HepG2 (cell line): ENCODE measurements around the gene LINGO1. TPM values are rescaled to one million over a fixed set of nuclear protein-coding genes. Genes with fewer than 3 reads are reported as not detected.

Experiments
- ATAC-seq: fragments of 200-7000 bp; cut with Tn5 transposase; 3 replicates; pipeline ENCODE4 v1.9.1; 2020; ENCODE audit warnings: mild to moderate bottlenecking, moderate library complexity
- BruUV-seq: library from RNA; stranded (reverse); fragments of 400-500 nt; replicated peaks from 2 replicates; lab custom pipeline; 2021; lab: Mats Ljungman, UMichigan
- CTCF ChIA-PET: fragments of 300-600 bp; formaldehyde crosslinking; extraction: SDS; loops from one replicate; lab custom pipeline; 2021; ENCODE audit warnings: low total read pairs, inconsistent platforms, low intra/inter-chr PET ratio; lab: Yijun Ruan, JAX
- POLR2A ChIA-PET: fragments of 350-600 bp; sonication (Branson Sonifier 250); formaldehyde crosslinking; loops from one replicate; lab custom pipeline; 2020; ENCODE audit warnings: antibody characterized with exemption, inconsistent platforms; lab: Yijun Ruan, JAX
- DNase-seq: peaks from one replicate; pipeline ENCODE4 v3.0.0-alpha.2; 2015; ENCODE audit warnings: low spot score
- FAIRE-seq: peaks from 3 replicates; lab custom pipeline; 2011; peaks lifted over from hg19 to GRCh38; lab: Jason Lieb, UNC
- H2AFZ ChIP-seq: one replicate; pipeline ENCODE4 v1.6.1; 2011; ENCODE audit warnings: low read length, inconsistent platforms
- H3K27ac ChIP-seq: fragments of 300-600 bp; 3 replicates; pipeline ENCODE4 v1.8.0; 2011; ENCODE audit warnings: mixed run types, mild to moderate bottlenecking, mixed read lengths, low read length, inconsistent platforms; ENCODE audit not compliant: insufficient read depth; ENCODE audit errors: extremely low read length
- H3K27me3 ChIP-seq, 2 experiments: fragments of 200-600 bp in 1 of 2; 2 replicates in 1 of 2; 3 replicates in 1 of 2; pipeline versions ENCODE4 v1.6.0 to v1.8.0; 2011; ENCODE audit warnings: low read length in 2 of 2, mild to moderate bottlenecking in 2 of 2, moderate library complexity in 2 of 2, inconsistent platforms in 1 of 2; ENCODE audit not compliant: insufficient read depth in 2 of 2, control insufficient read depth in 1 of 2
- H3K36me3 ChIP-seq, 2 experiments: fragments of 200-600 bp in 1 of 2; replicated peaks in 1 of 2; 2 replicates in 1 of 2; 3 replicates in 1 of 2; pipeline versions ENCODE4 v1.5.1 to v1.8.0; 2011; ENCODE audit warnings: low read length in 2 of 2, inconsistent platforms in 1 of 2; ENCODE audit not compliant: insufficient read depth in 2 of 2, control insufficient read depth in 1 of 2
- H3K4me1 ChIP-seq: 2 replicates; pipeline ENCODE4 v1.5.1; 2012; ENCODE audit warnings: low read length, inconsistent platforms; ENCODE audit not compliant: insufficient read depth
- H3K4me2 ChIP-seq: 2 replicates; pipeline ENCODE4 v1.6.0; 2011; ENCODE audit warnings: low read depth, low read length, inconsistent platforms
- H3K4me3 ChIP-seq, 3 experiments: fragments of 200-600 bp in 1 of 3; sonication (generic), shearing (Covaris generic) in 1 of 3; replicated peaks in 1 of 3; 2 replicates each; pipeline ENCODE4 v1.5.1; 2011 to 2016; ENCODE audit warnings: low read length in 3 of 3, inconsistent platforms in 2 of 3, low read depth in 2 of 3, mild to moderate bottlenecking in 2 of 3, control low read depth in 1 of 3, mixed read lengths in 1 of 3; ENCODE audit not compliant: insufficient read depth in 1 of 3
- H3K79me2 ChIP-seq: one replicate; pipeline ENCODE4 v1.6.1; 2011; ENCODE audit warnings: low read length, inconsistent platforms; ENCODE audit not compliant: insufficient read depth
- H3K9ac ChIP-seq: 2 replicates; pipeline ENCODE4 v1.6.0; 2011; ENCODE audit warnings: mild to moderate bottlenecking, low read depth, low read length, inconsistent platforms; ENCODE audit not compliant: insufficient read depth
- H3K9me3 ChIP-seq: 2 replicates; pipeline ENCODE4 v1.5.1; 2012; ENCODE audit warnings: mild to moderate bottlenecking, low read length
- H4K20me1 ChIP-seq: 2 replicates; pipeline ENCODE4 v1.6.0; 2011; ENCODE audit warnings: inconsistent platforms, mild to moderate bottlenecking, low read length, moderate library complexity; ENCODE audit not compliant: insufficient read depth
- HNRNPUL1 ChIP-seq: fragments of 200-400 bp; formaldehyde crosslinking; IDR thresholded peaks from 2 replicates; pipeline ENCODE4 v1.6.1; 2017; ENCODE audit warnings: low read depth, mild to moderate bottlenecking, low read length, moderate library complexity
- NFATC3 ChIP-seq: sonication (generic); formaldehyde crosslinking; IDR thresholded peaks from 2 replicates; pipeline ENCODE4 v1.5.1; 2020; ENCODE audit warnings: mild to moderate bottlenecking, missing genetic modification reagents
- NFKBIZ ChIP-seq: IDR thresholded peaks from 2 replicates; pipeline ENCODE4 v1.6.1; 2018; ENCODE audit warnings: missing genetic modification reagents, missing compliant biosample characterization
- PRMT3 ChIP-seq: sonication (generic); formaldehyde crosslinking; IDR thresholded peaks from 2 replicates; pipeline ENCODE4 v1.8.1; 2022; ENCODE audit warnings: low read depth, mild to moderate bottlenecking, moderate library complexity, missing genetic modification reagents, borderline replicate concordance
- RFX3 ChIP-seq: IDR thresholded peaks from 2 replicates; pipeline ENCODE4 v1.6.1; 2016; ENCODE audit warnings: missing biosample characterization, missing genetic modification reagents
- SMYD3 ChIP-seq: sonication (generic); formaldehyde crosslinking; IDR thresholded peaks from 2 replicates; pipeline ENCODE4 v1.8.1; 2023; ENCODE audit warnings: mild to moderate bottlenecking, missing genetic modification reagents
- TP53 ChIP-seq: sonication (generic); formaldehyde crosslinking; conservative IDR thresholded peaks from 2 replicates; pipeline ENCODE4 v1.4.0; 2020; ENCODE audit warnings: missing genetic modification reagents
- ZC3H13 ChIP-seq: sonication (generic); formaldehyde crosslinking; IDR thresholded peaks from 2 replicates; pipeline ENCODE4 v1.8.1; 2023; ENCODE audit warnings: mild to moderate bottlenecking, missing genetic modification reagents, moderate library complexity
- ZNF180 ChIP-seq: sonication (generic); formaldehyde crosslinking; IDR thresholded peaks from 2 replicates; pipeline ENCODE4 v1.4.0; 2020; ENCODE audit warnings: low read depth, missing genetic modification reagents, borderline replicate concordance
- WGBS: methylation state at CpG from one replicate; pipeline ENCODE4 v1.1.6; 2017; ENCODE audit warnings: low lambda C conversion rate; 5-methylcytosine and 5-hydroxymethylcytosine counted together
- in situ Hi-C: cut with HindIII; loops from 2 replicates; pipeline ENCODE4 v1.10.0; 2017; ENCODE audit warnings: low pct_unique_long_range_greater_than_20kb; ENCODE audit not compliant: extremely low pct_ligation_motif_present
- intact Hi-C: fragments of 100-400 bp; cut with micrococcal nuclease; formaldehyde crosslinking; loops from one replicate; pipeline ENCODE4 v1.10.0; 2022; ENCODE audit not compliant: unreplicated experiment
- polyA plus RNA-seq, 8 experiments: library from polyadenylated mRNA; depleted of rRNA in 3 of 8; stranded (reverse) in 7 of 8; unstranded in 1 of 8; fragments of >200 nt; fragmentation: Illumina TruSeq in 4 of 8; extraction: Trizol in 4 of 8; gene quantifications; 2 replicates each; pipeline versions ENCODE4 v1.2.1 to v1.2.3, GENCODE V29; 2011 to 2016; ENCODE audit warnings: low read depth in 4 of 8, missing spikeins in 1 of 8, mixed read lengths in 1 of 8; ENCODE audit not compliant: insufficient read depth in 1 of 8
- total RNA-seq, 5 experiments: library from RNA; depleted of rRNA; stranded (reverse); fragments of >200 nt; fragmentation: Illumina TruSeq; extraction: Trizol; gene quantifications; 2 replicates each; pipeline ENCODE4 v1.2.3, GENCODE V29; 2016; ENCODE audit warnings: low read depth in 1 of 5
- TF ChIP-seq, protein P1 (sequence below): sonication (generic); formaldehyde crosslinking; IDR thresholded peaks from 2 replicates; pipeline ENCODE4 v1.5.1; 2020; ENCODE audit warnings: mild to moderate bottlenecking, missing genetic modification reagents, borderline replicate concordance
- TF ChIP-seq, protein P2 (sequence below): sonication (generic); formaldehyde crosslinking; IDR thresholded peaks from 2 replicates; pipeline ENCODE4 v1.5.0; 2020; ENCODE audit warnings: missing genetic modification reagents
- TF ChIP-seq, protein P3 (sequence below): sonication (generic); formaldehyde crosslinking; IDR thresholded peaks from 2 replicates; pipeline ENCODE4 v1.4.0; 2020; ENCODE audit warnings: missing genetic modification reagents, borderline replicate concordance

The LINGO1 gene
- total and polyA plus RNA-seq, 2 of the 13 experiments (the other 11 are each of a cell fraction or from before 2014, with no cell fraction given), result 0.07 TPM; not detected in 1

DNA sequence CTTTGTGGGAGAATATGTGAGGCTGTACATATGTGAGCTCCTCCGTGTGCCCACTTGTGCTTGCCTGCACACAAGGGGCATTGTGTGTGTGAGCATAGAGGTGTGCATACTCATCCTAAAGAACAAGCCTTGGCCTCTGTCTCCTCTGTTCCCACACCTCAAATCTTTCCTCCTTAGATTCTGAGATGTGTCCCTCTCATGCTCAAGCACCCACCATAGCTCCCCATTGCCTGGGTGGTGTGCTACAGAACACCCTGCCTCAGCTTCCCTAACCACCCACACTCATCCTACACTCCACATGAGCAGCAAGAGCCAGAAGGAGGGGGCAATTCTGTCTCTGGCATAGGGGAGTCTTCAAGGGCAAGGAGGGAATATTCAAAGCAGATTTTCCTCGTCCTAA lies 27.7 kb downstream of the LINGO1 start:
- ATAC-seq, result no peak
- 6% methylated on average over 2 of the region's 2 CpGs for WGBS
- H3K36me3 ChIP-seq, result no peaks in the 10 kb centered on the region
- H3K9me3 ChIP-seq, result no peaks in the 10 kb centered on the region
- H3K4me3 ChIP-seq, result no peak overlapping the region
- no peak overlapping the region for H3K27ac ChIP-seq
- BruUV-seq, result no TSS peak
- no peaks in the 10 kb centered on the region for H3K4me1 ChIP-seq
- intact Hi-C loops (no loop called here), in situ Hi-C loops (no loop called here)
- no peaks in the 10 kb centered on the region for H3K79me2 ChIP-seq
- peaks cover 0 to 48% of the 10 kb centered on the region in 2 experiments; a peak in 3 of 5 replicates for H3K27me3 ChIP-seq
- no peaks in the 10 kb centered on the region for H4K20me1 ChIP-seq
- ChIA-PET CTCF (no interaction called here), POLR2A (no interaction called here)
- H3K9ac ChIP-seq, result no peak overlapping the region
- no peak overlapping the region for H3K4me2 ChIP-seq
- no peak for DNase-seq
- FAIRE-seq, result no peak
- no peak overlapping the region for H2AFZ ChIP-seq
- TF ChIP-seq, protein P1, sequence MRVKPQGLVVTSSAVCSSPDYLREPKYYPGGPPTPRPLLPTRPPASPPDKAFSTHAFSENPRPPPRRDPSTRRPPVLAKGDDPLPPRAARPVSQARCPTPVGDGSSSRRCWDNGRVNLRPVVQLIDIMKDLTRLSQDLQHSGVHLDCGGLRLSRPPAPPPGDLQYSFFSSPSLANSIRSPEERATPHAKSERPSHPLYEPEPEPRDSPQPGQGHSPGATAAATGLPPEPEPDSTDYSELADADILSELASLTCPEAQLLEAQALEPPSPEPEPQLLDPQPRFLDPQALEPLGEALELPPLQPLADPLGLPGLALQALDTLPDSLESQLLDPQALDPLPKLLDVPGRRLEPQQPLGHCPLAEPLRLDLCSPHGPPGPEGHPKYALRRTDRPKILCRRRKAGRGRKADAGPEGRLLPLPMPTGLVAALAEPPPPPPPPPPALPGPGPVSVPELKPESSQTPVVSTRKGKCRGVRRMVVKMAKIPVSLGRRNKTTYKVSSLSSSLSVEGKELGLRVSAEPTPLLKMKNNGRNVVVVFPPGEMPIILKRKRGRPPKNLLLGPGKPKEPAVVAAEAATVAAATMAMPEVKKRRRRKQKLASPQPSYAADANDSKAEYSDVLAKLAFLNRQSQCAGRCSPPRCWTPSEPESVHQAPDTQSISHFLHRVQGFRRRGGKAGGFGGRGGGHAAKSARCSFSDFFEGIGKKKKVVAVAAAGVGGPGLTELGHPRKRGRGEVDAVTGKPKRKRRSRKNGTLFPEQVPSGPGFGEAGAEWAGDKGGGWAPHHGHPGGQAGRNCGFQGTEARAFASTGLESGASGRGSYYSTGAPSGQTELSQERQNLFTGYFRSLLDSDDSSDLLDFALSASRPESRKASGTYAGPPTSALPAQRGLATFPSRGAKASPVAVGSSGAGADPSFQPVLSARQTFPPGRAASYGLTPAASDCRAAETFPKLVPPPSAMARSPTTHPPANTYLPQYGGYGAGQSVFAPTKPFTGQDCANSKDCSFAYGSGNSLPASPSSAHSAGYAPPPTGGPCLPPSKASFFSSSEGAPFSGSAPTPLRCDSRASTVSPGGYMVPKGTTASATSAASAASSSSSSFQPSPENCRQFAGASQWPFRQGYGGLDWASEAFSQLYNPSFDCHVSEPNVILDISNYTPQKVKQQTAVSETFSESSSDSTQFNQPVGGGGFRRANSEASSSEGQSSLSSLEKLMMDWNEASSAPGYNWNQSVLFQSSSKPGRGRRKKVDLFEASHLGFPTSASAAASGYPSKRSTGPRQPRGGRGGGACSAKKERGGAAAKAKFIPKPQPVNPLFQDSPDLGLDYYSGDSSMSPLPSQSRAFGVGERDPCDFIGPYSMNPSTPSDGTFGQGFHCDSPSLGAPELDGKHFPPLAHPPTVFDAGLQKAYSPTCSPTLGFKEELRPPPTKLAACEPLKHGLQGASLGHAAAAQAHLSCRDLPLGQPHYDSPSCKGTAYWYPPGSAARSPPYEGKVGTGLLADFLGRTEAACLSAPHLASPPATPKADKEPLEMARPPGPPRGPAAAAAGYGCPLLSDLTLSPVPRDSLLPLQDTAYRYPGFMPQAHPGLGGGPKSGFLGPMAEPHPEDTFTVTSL (CRISPR knock-in tag), result no peak
- TF ChIP-seq NFATC3 (CRISPR knock-in tag), result no peak
- TF ChIP-seq, protein P2, sequence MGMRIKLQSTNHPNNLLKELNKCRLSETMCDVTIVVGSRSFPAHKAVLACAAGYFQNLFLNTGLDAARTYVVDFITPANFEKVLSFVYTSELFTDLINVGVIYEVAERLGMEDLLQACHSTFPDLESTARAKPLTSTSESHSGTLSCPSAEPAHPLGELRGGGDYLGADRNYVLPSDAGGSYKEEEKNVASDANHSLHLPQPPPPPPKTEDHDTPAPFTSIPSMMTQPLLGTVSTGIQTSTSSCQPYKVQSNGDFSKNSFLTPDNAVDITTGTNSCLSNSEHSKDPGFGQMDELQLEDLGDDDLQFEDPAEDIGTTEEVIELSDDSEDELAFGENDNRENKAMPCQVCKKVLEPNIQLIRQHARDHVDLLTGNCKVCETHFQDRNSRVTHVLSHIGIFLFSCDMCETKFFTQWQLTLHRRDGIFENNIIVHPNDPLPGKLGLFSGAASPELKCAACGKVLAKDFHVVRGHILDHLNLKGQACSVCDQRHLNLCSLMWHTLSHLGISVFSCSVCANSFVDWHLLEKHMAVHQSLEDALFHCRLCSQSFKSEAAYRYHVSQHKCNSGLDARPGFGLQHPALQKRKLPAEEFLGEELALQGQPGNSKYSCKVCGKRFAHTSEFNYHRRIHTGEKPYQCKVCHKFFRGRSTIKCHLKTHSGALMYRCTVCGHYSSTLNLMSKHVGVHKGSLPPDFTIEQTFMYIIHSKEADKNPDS (CRISPR knock-in tag), result no peak
- no peak for TF ChIP-seq PRMT3 (CRISPR knock-in tag)
- TF ChIP-seq TP53 (CRISPR knock-in tag), result no peak
- TF ChIP-seq, protein P3, sequence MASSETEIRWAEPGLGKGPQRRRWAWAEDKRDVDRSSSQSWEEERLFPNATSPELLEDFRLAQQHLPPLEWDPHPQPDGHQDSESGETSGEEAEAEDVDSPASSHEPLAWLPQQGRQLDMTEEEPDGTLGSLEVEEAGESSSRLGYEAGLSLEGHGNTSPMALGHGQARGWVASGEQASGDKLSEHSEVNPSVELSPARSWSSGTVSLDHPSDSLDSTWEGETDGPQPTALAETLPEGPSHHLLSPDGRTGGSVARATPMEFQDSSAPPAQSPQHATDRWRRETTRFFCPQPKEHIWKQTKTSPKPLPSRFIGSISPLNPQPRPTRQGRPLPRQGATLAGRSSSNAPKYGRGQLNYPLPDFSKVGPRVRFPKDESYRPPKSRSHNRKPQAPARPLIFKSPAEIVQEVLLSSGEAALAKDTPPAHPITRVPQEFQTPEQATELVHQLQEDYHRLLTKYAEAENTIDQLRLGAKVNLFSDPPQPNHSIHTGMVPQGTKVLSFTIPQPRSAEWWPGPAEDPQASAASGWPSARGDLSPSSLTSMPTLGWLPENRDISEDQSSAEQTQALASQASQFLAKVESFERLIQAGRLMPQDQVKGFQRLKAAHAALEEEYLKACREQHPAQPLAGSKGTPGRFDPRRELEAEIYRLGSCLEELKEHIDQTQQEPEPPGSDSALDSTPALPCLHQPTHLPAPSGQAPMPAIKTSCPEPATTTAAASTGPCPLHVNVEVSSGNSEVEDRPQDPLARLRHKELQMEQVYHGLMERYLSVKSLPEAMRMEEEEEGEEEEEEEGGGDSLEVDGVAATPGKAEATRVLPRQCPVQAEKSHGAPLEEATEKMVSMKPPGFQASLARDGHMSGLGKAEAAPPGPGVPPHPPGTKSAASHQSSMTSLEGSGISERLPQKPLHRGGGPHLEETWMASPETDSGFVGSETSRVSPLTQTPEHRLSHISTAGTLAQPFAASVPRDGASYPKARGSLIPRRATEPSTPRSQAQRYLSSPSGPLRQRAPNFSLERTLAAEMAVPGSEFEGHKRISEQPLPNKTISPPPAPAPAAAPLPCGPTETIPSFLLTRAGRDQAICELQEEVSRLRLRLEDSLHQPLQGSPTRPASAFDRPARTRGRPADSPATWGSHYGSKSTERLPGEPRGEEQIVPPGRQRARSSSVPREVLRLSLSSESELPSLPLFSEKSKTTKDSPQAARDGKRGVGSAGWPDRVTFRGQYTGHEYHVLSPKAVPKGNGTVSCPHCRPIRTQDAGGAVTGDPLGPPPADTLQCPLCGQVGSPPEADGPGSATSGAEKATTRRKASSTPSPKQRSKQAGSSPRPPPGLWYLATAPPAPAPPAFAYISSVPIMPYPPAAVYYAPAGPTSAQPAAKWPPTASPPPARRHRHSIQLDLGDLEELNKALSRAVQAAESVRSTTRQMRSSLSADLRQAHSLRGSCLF (CRISPR knock-in tag), result no peak
- no peak for TF ChIP-seq NFKBIZ (CRISPR knock-in tag)
- no peak for TF ChIP-seq ZC3H13
- no peak for TF ChIP-seq RFX3
- TF ChIP-seq SMYD3 (CRISPR knock-in tag), result no peak
- TF ChIP-seq ZNF180 (CRISPR knock-in tag), result no peak
- TF ChIP-seq HNRNPUL1, result no peak
